ENCODE data around the gene MGMT. TPM values are rescaled to one million over a fixed set of nuclear protein-coding genes. Genes with fewer than 3 reads are reported as not detected.

MGMT gene
- polyA plus RNA-seq, 1 of the 3 experiments (the other 2 are of a cell fraction): 10.8 TPM

DNA sequence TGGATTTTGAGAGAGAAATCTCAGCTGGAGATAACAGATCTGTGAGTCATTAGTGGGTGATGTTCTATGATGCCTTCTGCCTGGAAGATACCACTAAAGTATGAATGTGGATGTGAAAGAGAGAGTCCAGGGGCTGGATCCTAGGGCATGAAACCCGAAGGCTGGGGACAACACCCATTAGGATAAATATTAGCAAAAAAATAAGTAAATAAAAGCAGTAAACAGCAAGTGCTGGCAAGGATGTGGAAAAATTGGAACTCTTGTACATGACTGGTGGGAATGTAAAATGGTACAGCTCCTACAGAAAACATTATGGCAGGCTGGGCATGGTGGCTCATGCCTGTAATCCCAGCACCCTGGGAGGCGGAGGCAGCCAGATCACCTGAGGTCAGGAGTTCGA, 16.6 kb upstream of the MGMT start:
- Histone ChIP-seq H3K36me3 (replicated peaks in 1 of 2; ENCODE audit: control insufficient read depth in 1 of 2, insufficient read depth in 2 of 2, low read length in 1 of 2) (no peaks in the 10 kb centered on the region), H4K20me1 (ENCODE audit: insufficient read depth) (no peaks in the 10 kb centered on the region), H3K9me2 (no peaks in the 10 kb centered on the region), H3K27me3 (ENCODE audit: insufficient read depth) (no peaks in the 10 kb centered on the region), H3K4me2 (no peak overlapping the region), H3K9me3 (no peaks in the 10 kb centered on the region), H3K9ac (no peak overlapping the region), H3F3A (replicated peaks; ENCODE audit: insufficient read depth) (no peaks in the 10 kb centered on the region), H3K27ac (ENCODE audit: low read depth in 2 of 2, low read length in 1 of 2) (no peak overlapping the region), H3K4me3 (ENCODE audit: low read depth in 2 of 2, low read length in 1 of 2) (no peak overlapping the region), H2AFZ (ENCODE audit: low read depth) (no peak overlapping the region), H3K4me1 (ENCODE audit: control insufficient read depth in 1 of 2, insufficient read depth in 2 of 2, low read depth in 1 of 2, low read length in 1 of 2) (no peaks in the 10 kb centered on the region), H3K79me2 (ENCODE audit: insufficient read depth) (no peaks in the 10 kb centered on the region)
- no peak for TF ChIP-seq GABPA (IDR thresholded peaks at IDR 0.05; ENCODE audit: low read depth)
- TF ChIP-seq YY1 (IDR thresholded peaks at IDR 0.05; ENCODE audit: low read depth): no peak
- TF ChIP-seq, protein P1, sequence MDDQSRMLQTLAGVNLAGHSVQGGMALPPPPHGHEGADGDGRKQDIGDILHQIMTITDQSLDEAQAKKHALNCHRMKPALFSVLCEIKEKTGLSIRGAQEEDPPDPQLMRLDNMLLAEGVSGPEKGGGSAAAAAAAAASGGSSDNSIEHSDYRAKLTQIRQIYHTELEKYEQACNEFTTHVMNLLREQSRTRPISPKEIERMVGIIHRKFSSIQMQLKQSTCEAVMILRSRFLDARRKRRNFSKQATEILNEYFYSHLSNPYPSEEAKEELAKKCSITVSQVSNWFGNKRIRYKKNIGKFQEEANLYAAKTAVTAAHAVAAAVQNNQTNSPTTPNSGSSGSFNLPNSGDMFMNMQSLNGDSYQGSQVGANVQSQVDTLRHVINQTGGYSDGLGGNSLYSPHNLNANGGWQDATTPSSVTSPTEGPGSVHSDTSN (IDR thresholded peaks at IDR 0.05): no peak
- TF ChIP-seq CHD2 (IDR thresholded peaks at IDR 0.05; ENCODE audit: low read length, partially characterized antibody): no peak
- CTCF ChIA-PET: no interaction called here
- POLR2A ChIA-PET: no interaction called here
- WGBS (ENCODE audit: low lambda C conversion rate): 19% methylated on average over 3 of the region's 3 CpGs
- no peak for DNase-seq

DNA sequence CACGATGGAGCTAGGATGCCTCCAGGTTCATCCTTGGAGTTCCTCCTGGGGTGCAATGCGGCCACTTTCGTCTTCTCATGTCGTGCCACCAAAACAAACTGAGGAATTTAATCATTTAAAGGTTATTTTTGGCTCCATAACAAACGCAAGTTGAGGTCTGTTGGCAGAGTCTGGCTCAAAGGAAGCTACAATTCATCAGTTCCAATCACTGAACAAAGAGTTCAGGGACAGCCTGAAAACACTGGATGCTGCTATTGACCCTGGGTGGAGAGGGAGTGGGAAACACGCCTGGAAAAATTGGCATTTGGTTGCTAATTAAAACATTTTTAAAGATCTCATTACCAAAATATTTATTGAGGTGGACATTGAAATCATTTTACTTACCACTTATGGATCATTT, 11.4 kb upstream of the MGMT start:
- H3K4me2 ChIP-seq: no peak overlapping the region
- 25% methylated on average over 6 of the region's 6 CpGs for WGBS (ENCODE audit: low lambda C conversion rate)
- H3F3A ChIP-seq (replicated peaks; ENCODE audit: insufficient read depth): no peaks in the 10 kb centered on the region
- H3K27me3 ChIP-seq (ENCODE audit: insufficient read depth): no peaks in the 10 kb centered on the region
- H3K79me2 ChIP-seq (ENCODE audit: insufficient read depth): no peaks in the 10 kb centered on the region
- TF ChIP-seq YY1 (IDR thresholded peaks at IDR 0.05; ENCODE audit: low read depth) (no peak), TAF1 (IDR thresholded peaks at IDR 0.05; ENCODE audit: borderline replicate concordance, low read depth, low read length) (no peak), RFX5 (IDR thresholded peaks at IDR 0.05; ENCODE audit: low read length) (no peak), RAD21 (IDR thresholded peaks at IDR 0.05; ENCODE audit: low read length) (no peak), TEAD4 (IDR thresholded peaks at IDR 0.05; ENCODE audit: borderline replicate concordance, insufficient read depth) (no peak)
- TF ChIP-seq, protein P2, sequence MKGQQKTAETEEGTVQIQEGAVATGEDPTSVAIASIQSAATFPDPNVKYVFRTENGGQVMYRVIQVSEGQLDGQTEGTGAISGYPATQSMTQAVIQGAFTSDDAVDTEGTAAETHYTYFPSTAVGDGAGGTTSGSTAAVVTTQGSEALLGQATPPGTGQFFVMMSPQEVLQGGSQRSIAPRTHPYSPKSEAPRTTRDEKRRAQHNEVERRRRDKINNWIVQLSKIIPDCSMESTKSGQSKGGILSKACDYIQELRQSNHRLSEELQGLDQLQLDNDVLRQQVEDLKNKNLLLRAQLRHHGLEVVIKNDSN (IDR thresholded peaks at IDR 0.05; ENCODE audit: borderline replicate concordance, low read depth): no peak
- TF ChIP-seq, protein P3, sequence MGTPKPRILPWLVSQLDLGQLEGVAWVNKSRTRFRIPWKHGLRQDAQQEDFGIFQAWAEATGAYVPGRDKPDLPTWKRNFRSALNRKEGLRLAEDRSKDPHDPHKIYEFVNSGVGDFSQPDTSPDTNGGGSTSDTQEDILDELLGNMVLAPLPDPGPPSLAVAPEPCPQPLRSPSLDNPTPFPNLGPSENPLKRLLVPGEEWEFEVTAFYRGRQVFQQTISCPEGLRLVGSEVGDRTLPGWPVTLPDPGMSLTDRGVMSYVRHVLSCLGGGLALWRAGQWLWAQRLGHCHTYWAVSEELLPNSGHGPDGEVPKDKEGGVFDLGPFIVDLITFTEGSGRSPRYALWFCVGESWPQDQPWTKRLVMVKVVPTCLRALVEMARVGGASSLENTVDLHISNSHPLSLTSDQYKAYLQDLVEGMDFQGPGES (IDR thresholded peaks at IDR 0.05; ENCODE audit: low read depth, low read length): no peak
- TF ChIP-seq, protein P4, sequence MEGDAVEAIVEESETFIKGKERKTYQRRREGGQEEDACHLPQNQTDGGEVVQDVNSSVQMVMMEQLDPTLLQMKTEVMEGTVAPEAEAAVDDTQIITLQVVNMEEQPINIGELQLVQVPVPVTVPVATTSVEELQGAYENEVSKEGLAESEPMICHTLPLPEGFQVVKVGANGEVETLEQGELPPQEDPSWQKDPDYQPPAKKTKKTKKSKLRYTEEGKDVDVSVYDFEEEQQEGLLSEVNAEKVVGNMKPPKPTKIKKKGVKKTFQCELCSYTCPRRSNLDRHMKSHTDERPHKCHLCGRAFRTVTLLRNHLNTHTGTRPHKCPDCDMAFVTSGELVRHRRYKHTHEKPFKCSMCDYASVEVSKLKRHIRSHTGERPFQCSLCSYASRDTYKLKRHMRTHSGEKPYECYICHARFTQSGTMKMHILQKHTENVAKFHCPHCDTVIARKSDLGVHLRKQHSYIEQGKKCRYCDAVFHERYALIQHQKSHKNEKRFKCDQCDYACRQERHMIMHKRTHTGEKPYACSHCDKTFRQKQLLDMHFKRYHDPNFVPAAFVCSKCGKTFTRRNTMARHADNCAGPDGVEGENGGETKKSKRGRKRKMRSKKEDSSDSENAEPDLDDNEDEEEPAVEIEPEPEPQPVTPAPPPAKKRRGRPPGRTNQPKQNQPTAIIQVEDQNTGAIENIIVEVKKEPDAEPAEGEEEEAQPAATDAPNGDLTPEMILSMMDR (IDR thresholded peaks at IDR 0.05): no peak
- TF ChIP-seq, protein P1 (IDR thresholded peaks at IDR 0.05): no peak
- CTCF ChIA-PET: interaction anchor here (1.0 kb wide), 1 partner anchor 12 kb away, joined by 4 read pairs; no protein-coding TSS in a partner anchor
- no peak overlapping the region for H3K9ac ChIP-seq
- DNase-seq: no peak
- no peak overlapping the region for H3K4me3 ChIP-seq (ENCODE audit: low read depth in 2 of 2, low read length in 1 of 2)
- no peaks in the 10 kb centered on the region for H3K4me1 ChIP-seq (ENCODE audit: control insufficient read depth in 1 of 2, insufficient read depth in 2 of 2, low read depth in 1 of 2, low read length in 1 of 2)
- POLR2A ChIA-PET: no interaction called here
- H3K9me3 ChIP-seq: no peaks in the 10 kb centered on the region
- no peak overlapping the region for H2AFZ ChIP-seq (ENCODE audit: low read depth)
- H4K20me1 ChIP-seq (ENCODE audit: insufficient read depth): no peaks in the 10 kb centered on the region
- H3K27ac ChIP-seq (ENCODE audit: low read depth in 2 of 2, low read length in 1 of 2): no peak overlapping the region
- no peaks in the 10 kb centered on the region for H3K36me3 ChIP-seq (replicated peaks in 1 of 2; ENCODE audit: control insufficient read depth in 1 of 2, insufficient read depth in 2 of 2, low read length in 1 of 2)
- H3K9me2 ChIP-seq: no peaks in the 10 kb centered on the region

All from SK-N-SH (cell line).